Lung microvascular endothelial cell (primary cell): Measurements from ENCODE around the gene MLC1. TPM values are rescaled to one million over a fixed set of nuclear protein-coding genes. Genes with fewer than 3 reads are reported as not detected.
A peak's percentile ranks its signal among the peaks of the same experiment; 100 is the strongest.

Experiments
- DNase-seq, 2 donors: peaks; one replicate each; pipeline versions ENCODE4 v3.0.0 to v3.0.0-alpha.2; 2010; ENCODE audit warnings: low read depth in 2 of 2
- total RNA-seq: library from RNA; depleted of rRNA; stranded (reverse); fragments of >200 nt; gene quantifications from 2 replicates; pipeline ENCODE4 v1.2.1, GENCODE V29; 2014

The MLC1 gene
- total RNA-seq, 1 donor from 2014 or later: not detected

DNA sequence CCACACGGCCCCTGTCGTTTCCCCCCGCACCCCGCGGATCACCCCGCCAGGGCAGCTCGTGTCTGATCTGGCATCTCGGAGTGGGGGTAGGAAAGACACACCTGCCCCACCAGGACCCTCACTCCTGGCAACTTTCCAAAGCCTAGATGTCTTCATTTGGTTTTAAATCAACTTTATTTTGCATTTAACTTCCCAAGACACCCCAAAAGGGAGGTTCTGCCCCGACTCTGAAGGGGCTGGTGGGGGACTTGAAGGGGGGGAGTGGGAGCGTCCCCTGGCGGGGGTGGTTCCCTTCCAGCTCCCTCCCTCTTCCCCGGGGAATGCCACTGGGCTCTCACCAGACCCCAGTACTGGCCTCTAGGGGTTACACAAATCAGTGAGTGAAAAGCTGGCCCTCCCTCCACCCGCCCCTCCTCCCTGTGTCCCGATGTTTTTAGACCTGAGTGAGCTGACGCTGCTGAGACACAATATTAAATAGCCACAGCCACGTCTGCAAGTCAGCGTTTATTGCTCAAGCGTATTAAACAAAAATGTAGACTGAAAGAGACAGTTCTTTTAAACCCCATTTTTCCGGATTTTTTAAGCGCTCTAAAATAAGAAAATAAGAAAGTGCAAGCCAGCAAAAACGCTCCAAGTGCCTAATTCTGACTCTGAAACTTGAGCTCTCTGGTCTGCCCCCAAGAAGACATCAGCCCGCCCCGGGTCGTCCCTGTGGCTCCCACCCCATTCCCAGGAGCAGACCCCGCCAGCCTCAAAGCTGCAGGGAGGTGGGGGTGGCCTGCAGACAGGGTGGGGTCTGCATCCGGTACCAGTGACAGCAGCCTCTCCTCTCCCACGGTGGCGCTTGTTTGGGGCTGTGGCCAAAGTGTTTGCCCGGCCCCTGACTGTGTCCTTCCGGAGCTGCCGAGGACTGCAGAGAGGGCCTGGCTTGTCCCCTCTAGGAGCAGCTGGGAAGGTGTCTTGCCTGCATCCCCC lies 26.0 kb downstream of the MLC1 start:
- DNase-seq: peak in 1 of 2 donors; percentile 45

DNA sequence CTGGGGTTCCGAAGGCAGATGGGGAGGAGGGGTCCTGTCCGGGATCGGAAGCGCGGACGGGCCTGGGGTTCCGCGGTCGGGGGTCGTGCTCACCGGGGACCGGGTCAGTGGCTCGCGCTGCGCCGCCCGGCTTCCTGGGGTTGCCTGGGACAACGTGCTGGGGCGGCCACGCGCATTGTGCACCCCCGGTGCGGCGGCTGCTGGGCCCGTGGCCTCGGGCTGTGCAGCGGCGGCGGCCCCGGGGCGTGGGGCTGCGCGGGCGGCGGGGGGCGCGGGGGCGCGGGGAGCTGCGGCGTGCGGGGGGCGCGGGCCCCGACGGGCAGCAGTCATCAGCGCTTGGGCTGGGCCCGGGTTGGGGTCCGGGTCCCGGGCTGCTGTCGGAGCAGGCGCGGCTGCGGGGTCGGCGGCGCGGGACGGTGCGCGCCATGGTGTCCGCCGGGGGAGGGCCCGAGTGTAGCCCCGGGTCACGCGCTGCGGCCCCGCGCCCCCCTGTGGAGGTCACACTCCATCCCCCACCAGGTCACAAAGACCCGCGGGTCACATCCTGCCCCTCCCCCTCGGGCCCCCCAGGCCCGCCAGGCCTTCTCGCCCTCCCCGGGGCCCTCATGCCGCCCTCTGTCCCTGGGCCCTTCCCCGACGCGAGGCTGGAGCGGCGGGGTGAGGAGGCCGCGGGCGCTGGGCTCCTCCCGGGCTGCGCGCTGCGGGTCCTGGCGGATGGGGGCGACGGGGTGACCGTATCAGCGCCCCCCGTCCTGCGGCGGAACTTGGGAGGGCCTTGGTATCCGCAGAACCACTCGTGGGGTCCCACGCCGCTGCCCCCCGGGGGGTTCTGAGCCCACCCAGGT lies 26.9 kb downstream of the MLC1 start, which contains the start of gene TTLL8:
TSS of gene TTLL8 (minus strand) at position 238 of the 845 bp plus-strand sequence.
- no peak for DNase-seq

DNA sequence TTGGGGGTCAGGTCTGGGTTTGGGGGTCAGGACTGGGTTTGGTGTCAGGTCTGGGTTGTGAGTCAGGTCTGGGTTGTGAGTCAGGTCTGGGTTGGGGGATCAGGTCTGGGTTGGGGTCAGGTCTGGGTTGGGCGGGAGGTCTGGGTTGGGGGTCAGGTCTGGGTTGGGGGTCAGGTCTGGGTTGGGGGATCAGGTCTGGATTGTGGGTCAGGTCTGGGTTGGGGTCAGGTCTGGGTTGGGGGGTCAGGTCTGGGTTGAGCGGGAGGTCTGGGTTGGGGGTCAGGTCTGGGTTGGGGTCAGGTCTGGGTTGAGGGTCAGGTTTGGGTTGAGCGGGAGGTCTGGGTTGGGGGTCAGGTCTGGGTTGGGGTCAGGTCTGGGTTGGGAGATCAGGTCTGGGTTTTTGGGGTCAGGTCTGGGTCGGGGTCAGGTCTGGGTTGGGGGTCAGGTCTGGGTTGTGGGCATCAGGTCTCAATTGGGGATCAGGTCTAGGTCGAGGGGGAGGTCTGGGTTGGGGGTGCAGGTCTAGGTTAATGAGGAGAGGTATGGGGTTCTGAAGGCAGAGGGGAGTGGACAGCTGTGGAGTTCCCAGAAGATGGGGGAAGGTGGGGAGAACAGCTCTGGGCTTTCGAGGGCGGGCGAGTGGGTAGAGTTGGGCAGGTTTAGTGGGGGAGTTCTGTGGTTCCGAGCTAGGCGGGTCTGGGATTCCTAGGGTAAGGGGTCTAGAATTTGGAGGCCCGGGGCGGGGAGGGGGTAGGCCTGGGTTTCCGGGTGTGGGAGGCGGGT lies 27.8 kb downstream of the MLC1 start:
- DNase-seq: no peak

DNA sequence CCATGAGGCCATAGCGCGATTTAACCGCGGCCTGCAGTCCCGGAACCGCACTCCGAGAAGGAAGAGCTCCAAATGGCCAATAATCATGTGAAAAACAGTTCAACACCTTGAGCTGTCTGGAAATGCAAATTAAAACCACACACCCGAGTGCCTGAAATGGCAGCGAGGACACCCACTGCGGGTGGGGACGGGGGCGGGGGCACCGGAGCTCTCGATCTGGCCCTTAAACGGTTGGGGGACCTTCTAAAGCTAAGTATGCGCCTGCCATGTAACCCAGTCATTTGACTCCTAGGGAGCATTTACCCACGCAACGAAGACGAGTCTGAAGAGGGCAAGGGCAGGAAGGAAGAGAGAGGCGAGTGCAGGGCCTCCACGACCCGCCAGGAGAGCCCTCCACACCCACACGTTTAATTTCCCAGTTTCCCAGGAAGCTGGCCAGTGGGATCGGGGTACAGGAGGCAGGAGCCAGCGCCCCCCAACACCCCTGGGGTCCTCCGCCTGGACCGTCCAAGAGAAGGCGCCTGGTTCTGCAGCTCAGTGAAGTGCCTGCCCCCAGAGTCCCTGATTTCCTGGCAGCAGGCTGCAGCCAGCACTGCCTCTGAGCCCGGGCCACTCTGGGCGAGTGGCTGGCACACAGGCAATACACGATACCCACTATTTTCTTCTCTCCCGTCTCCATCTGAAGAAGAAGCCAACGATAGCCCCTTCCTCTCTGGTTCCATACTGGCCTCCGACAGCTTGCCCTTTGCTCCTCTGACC lies 28.8 kb downstream of the MLC1 start:
- no peak for DNase-seq

DNA sequence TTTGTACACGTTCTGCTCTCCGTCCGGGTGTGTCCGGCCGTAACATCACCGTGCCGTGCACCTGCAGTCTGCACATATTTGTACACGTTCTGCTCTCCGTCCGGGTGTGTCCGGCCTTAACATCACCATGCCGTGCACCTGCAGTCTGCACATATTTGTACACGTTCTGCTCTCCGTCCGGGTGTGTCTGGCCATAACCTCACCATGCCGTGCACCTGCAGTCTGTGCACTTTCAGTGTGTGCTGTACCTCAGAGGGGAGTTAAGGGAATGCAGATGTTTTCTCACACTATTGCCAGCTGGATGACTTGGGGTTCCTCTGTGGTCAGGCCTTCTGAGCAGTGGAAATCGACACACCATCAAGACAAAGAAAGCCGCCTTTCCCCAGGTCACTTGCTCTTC lies 31.4 kb downstream of the MLC1 start:
- no peak for DNase-seq

DNA sequence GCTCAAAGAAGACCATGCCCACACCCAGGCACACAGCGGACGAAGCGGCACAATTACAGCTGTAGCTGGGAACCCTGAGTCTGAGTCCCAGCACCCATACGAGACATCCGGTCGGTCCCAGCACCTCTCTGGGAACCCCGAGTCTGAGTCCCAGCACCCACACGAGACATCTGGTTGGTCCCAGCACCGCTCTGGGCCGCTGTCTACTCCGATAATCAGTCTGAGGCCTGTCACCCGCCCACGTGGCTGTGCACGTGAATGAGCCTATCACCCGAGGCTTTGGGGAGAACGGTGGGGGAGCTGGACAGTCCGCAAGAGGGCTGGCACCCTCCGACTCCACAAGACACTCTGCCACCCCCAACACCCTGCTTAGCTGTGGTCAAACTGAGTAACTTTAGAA lies 33.3 kb downstream of the MLC1 start:
- DNase-seq: no peak

DNA sequence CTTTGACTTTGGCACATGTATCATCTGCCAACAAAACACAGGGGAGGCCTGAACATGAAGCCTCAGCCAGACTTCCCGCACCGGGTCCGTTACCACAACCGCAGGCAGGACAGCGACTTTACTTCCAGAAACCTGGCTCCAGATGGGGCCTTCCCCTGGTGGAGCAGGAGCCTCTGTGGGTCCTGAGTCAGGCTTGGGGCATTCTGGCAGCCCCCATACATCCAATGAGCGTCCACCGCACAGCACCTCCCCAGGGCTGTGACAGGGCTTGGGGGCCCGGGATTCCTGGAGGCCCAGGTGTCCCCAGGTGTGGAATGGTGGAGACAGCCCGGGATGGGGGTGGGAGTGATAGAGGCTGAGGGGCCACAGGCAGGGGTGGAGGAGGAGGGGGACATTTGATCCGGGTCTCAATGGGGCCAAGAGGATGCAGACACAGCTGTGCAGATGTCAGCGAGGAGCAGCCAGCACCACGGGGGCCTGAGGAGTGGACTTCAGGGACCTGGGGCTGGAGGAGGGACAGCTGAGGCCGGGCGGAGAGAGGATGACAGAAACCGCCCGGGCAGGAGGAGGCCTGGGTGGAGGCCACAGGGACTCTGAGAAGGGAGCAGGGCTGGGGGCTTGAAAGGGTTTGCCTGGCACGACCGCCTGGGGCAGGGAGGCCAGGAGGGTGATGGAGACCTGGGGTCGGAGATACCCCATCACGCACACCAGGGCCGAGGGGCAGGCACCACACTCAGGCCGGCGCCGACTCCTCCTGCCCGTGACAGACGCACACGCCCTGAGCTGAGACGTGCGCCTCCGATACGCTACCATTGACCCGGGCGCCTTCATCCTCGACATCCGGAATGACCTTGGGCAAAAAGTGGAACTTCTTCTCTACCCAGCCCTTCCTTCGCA lies 35.7 kb downstream of the MLC1 start:
- no peak for DNase-seq

DNA sequence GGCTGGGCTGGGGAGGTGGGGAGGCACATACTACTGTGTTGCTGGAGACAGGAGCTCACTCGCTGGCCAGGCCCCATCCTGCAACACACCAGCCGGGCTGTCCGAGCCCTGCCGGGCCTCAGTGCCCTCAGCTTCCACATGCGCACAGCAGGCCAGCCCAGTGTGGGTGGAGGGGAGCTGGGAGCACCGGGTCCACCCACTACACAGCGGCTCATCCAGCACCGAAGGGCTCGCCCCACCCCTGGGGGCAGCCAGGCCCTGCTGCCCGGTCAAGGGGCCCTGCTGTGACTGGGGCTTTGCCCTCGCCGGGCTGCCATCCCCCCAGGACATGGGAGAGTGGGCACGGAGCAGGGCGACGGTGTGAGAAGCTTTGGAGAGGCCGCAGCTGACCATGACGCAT lies 36.4 kb downstream of the MLC1 start:
- DNase-seq: no peak

DNA sequence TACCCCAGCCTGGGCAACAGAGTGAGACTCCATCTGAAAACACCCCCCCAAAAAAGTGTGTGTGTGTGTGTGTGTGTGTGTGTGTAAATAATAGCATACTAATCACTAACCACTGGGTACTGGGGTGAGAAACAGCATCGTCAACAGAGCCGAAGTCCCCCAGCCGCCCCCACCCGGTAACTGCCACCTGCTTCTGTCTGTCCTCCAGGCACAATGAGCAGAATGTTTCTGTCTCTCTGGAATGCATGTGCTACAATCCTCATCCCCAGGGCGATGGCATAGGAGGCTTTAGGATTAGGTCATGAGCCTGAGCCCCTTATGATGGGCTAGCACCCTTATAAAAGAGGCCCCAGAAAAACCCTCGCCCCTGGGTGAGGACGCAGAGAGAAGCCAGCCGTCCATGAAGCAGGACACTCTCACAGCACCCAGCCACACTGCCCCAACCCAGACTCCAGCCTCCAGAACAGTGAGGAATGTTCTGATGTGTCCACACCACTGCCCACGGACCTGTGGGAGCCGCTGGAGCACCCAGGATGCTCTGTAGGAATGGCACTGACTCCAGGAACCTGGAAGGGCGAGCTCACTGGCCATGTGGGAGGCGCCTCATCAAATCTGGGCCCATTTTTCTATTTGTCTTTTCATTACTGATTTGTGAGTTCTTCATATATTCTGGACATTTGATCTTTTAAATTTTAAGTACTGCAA lies 37.0 kb downstream of the MLC1 start:
- DNase-seq: no peak

DNA sequence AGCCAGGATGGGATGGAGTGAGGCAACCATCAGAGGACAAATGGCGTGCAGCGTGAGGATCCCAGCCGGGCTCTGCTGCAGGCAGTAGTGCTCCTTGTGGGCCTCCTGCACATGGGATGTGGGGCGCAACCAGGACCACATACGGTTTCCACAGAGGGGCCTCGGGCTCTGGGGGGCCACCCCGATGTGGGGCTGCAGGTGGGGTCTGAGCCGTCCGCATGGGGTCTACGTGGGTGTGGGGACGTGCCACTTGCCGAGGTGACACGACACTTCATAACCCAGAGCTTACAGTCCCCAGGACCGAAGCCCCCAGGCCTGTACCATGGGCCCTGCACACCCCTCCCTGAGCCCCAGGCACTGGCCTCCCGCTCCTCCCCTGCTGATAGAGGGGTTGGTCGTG lies 37.9 kb downstream of the MLC1 start:
- no peak for DNase-seq

DNA sequence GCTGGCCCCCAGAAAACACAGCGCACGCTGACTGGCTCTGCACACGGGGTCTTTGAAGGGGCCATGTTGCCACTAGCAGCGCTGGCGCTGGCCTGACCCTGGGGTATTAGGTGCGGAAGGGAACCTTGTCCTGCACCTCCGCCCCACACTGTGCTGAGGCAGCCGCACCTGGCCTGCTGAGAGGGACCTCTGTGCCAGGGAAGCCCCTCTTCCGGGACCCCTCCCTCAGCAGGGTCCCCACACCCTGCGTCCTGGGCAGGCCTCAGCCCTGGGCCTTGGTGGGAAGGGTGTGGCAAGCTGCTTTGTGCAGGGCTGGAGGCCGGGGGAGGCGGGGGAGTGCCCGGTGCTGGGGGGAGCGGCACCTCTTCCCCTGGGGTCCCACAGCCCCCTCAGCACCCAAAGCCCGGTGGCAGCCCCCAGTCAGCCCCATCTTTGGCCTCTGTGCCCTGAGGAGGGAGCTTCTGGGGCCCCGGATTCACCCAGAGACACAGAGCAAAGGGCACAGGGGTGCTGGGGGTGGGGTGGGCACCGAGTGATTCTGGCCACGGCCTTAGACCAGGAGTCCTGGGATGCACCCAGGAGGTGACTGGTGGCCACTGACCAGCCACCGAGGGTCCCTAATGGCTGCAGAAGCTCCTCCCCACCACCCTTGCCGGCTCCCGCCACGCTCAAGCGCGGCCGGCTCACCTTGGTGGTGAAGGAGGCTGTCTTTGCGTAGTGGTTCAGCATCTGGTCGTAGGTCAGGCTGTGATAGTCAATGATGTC lies 38.6 kb downstream of the MLC1 start:
- DNase-seq: no peak

DNA sequence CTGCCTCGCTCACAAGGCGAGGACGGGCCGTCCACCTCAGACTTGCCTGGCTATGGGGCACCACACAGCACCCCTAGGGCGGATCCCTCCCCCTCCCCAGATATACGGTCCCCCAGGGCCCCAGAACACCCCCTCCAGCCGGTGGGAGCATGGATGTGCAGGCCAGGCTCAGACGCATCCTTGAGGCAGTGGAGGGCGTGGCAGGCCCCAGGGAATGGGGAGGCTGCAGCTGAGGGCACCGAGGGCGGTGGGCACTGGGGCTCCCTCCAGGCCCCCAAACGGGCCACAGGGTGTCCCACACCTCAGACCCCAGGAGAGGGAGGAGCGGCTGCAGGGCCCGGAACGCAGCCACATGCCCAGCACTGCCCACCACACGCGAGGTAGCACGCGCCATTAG lies 39.2 kb downstream of the MLC1 start:
- no peak for DNase-seq

DNA sequence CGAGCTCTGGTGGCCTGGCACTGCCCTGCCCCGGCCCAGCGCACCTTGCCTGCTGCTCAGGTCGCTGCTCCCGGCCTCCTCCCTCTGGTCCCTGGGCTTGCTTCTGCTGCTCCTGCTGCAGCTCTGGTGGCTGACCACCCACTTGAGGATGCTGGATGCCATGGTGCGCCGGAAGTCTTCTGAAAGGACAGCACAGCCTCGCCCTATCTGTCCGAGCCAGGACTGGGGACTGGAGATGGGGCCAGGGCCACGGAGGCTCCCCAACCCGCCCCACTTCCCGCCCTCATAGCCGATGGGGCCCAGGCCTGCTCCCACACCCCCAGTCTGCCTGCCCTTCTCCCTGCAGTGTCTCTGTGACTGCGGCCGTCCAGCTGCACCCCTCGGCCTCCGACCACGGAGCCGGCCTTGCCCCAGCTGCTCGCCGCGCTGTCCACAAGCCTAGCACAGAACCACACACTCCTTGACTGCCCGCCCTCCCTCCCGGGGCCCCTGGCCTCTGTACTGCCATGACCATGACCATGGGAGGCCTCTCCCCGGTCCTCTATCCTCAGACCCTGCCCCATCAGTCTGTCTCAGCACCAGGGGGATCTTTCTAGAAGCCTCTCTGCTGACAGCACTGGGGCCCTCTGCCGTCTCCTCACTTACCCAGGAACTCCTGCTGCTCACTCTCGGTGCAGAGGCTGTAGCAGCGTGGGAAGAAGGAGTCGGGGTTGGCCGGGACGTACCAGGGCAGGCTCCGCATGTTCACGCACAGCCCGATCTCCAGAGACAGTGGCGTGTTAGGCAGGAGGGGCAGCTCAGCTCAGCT lies 39.8 kb downstream of the MLC1 start:
- no peak for DNase-seq

DNA sequence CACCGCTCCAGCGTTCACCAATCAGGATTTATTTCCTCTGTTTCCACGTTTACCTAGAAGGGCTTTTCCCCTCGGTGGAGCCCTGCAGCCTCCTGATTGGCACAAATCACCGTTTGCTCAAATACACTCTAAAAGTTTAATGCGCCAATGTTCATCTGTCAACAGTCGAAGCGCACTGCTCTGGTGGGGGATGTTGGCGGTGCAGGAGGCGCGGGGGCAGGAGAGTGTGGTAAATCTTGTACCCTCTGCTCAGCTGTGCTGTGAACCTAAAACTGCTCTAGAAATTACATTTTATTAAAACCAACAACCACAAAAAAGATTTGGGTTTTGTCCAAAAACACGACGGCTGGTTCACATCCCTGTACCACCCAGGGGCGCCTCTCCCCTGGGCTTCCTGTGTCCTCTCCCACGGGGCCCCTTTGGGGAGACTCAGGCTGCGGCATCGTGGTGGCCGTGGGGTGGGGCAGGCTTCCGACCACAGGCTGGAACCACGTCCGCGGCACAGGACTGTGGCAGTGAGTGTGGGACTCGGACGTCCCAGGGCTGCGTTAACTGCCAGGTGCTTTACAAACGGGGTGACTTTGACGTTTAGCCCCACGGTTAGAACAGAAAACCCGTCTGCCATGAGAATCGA lies 40.6 kb downstream of the MLC1 start:
- no peak for DNase-seq

DNA sequence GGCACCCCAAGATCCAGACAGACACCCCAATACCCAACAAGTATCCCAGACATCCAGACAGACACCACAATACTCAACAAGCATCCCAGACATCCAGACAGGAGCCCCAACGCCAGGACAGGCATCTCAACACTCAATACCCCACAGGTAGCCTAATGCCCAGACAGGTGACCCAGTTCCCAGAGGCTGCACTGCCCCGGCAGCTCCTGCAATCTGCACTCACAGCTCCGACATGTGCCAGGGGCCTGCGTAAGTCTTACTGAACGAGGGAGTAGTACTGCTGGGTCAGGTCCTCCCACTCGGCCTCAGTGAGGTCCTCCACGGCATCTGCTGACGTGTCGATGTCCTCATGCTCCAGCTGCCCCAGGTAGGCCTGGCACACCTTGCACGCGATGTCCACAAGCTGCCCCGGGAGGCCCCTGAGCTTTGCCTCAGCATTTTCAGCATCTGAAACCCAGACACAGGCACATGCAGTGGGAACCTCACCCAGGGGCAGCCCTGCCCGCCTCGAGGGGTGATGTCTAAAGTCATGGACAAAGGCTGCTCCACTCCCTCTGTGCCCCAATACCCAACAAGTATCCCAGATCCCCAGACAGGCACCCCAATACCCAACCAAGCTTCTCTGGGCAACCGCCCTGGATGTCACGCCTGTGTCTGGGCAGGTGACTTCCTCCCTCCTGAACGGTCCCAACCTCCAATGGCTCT lies 43.7 kb downstream of the MLC1 start:
- no peak for DNase-seq

DNA sequence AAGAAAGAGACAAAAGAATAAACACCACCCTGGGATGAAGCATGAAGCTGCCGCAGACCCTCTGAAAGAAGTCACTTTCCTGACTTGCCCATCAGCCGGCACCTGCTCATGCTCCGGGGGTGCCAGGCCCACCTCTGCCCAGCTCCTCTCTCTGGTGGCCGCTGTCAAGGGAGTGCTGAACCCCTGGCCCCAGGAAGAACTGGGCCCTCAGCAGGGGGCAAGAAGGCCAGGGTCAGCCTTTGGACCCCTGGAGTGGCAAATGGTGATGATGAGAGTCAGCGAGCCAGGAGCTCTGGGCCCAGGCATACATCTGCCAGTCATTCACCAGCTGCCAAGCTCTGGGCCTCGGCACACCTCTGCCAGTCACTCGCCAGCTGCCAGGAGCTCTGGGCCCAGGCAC lies 44.5 kb downstream of the MLC1 start:
- DNase-seq: no peak
